IPS-NIHi11 (cell line): ENCODE measurements around the gene RAG1.

Experiments
- DNase-seq: peaks from one replicate; pipeline ENCODE4 v3.0.0; 2012; ENCODE audit warnings: mixed read lengths, low spot score

RAG1 gene

GRCh38 chr11:36590513-36590912 is 22.7 kb downstream of the RAG1 start:
- DNase-seq, result no peak

GRCh38 chr11:36591433-36591832 is 23.6 kb downstream of the RAG1 start:
- no peak for DNase-seq

GRCh38 chr11:36594316-36594989 is 26.6 kb downstream of the RAG1 start, which contains the start of gene IFTAP:
IFTAP (plus strand) TSS chr11:36594502; CDS start chr11:36610104, 15,602 bp downstream.
- DNase-seq, result peak; percentile 88

- DNase-seq, result no peak
Measured at GRCh38 chr11:36596880-36597279, 29.1 kb downstream of the RAG1 start.

GRCh38 chr11:36598051-36598450 is 30.2 kb downstream of the RAG1 start, which contains the start of gene RAG2:
RAG2 (minus strand) TSS chr11:36598236; CDS start chr11:36594168, 4,068 bp downstream.
- DNase-seq, result no peak

- peak; percentile 28 for DNase-seq
Measured at GRCh38 chr11:36600180-36600579, 32.4 kb downstream of the RAG1 start.

- no peak for DNase-seq
Measured at GRCh38 chr11:36601155-36601554, 33.3 kb downstream of the RAG1 start.

GRCh38 chr11:36602135-36602534 is 34.3 kb downstream of the RAG1 start:
- no peak for DNase-seq

- no peak for DNase-seq
Measured at GRCh38 chr11:36605221-36606216, 37.7 kb downstream of the RAG1 start.

- no peak for DNase-seq
Measured at GRCh38 chr11:36608491-36609199, 40.8 kb downstream of the RAG1 start.

GRCh38 chr11:36609383-36609782 is 41.6 kb downstream of the RAG1 start:
- DNase-seq, result no peak

GRCh38 chr11:36615826-36616225 is 48.0 kb downstream of the RAG1 start:
- DNase-seq, result no peak

GRCh38 chr11:36617543-36618362 is 49.9 kb downstream of the RAG1 start:
- no peak for DNase-seq

GRCh38 chr11:36618363-36619047 is 50.7 kb downstream of the RAG1 start:
- DNase-seq, result no peak

GRCh38 chr11:36619502-36619901 is 51.7 kb downstream of the RAG1 start:
- no peak for DNase-seq

GRCh38 chr11:36620246-36620645 is 52.4 kb downstream of the RAG1 start:
- DNase-seq, result no peak

- DNase-seq, result no peak
Measured at GRCh38 chr11:36622431-36623136, 54.8 kb downstream of the RAG1 start.

GRCh38 chr11:36623494-36623893 is 55.7 kb downstream of the RAG1 start:
- DNase-seq, result no peak

- DNase-seq, result no peak
Measured at GRCh38 chr11:36627006-36627405, 59.2 kb downstream of the RAG1 start.

GRCh38 chr11:36627471-36627870 is 59.7 kb downstream of the RAG1 start:
- DNase-seq, result no peak
